Stimulated activated CD8-positive, alpha-beta memory T cell treated with anti-CD3 and anti-CD28 coated beads, Interleukin-12 subunit alpha, Interleukin-12 subunit beta, amount 100 ng/mL, for 24 hours (primary cell): ENCODE measurements around the gene BBIP1.

Experiments used
- DNase-seq: peaks from one replicate; pipeline ENCODE4 v3.0.0-alpha.2; 2020; ENCODE audit errors: extremely low read depth

The BBIP1 gene, protein sequence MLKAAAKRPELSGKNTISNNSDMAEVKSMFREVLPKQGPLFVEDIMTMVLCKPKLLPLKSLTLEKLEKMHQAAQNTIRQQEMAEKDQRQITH

DNA sequence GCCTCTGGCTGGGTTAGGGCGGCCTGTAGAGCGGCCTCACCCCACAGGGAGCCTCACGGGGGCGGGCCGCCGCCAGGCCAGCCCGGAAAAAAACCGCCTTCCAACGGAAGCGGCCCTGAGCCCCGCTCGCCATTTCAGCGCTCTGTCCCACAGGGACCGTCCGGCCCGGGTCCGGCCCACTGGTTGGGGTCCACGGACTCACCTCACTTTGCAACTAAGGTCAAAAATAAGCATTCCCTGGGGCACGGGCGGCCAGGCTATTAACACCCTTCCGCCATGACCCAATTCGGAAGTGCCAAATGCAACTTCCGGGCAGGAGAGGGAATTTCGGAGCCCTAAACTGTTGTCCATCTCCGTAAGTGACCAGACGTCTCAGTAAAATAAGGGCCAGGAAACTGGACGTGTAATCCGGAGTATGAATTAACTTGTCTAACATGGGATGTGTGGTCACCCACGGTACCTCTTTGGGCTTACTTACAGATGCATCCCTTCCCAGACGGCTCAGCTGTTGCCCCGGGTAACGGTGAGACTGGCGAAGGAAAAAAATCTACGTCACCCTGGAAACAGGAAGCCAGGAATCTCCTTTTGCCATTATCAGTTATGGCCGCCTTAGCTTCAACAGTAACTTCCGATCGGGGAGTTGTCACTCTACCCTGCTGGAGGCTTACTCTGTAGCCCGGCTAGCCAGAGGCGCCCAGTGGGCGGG is at the start of gene BBIP1:
BBIP1 (minus strand) TSS at position 538 of the 706 bp plus-strand sequence. CDS start 1,023 bp downstream, outside the sequence.
- DNase-seq: no peak

DNA sequence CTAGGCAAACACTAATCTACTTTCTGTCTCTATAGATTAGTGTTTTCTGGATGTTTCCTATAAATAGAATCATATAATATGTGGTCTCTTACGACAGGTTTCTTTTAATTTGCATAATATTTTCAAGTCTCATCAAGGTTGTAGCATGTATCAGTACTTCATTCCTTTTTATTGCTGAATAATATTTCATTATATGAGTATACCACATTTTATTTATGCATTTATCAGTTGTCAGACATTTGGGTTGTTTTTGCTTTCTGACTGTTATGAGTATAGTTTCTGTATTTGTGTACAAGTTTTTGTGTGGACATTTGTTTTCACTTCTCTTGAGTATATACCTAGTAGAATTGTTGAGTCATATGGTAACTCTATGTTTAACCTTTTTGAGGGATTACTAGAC is 48.7 kb upstream of the BBIP1 start:
- no peak for DNase-seq

DNA sequence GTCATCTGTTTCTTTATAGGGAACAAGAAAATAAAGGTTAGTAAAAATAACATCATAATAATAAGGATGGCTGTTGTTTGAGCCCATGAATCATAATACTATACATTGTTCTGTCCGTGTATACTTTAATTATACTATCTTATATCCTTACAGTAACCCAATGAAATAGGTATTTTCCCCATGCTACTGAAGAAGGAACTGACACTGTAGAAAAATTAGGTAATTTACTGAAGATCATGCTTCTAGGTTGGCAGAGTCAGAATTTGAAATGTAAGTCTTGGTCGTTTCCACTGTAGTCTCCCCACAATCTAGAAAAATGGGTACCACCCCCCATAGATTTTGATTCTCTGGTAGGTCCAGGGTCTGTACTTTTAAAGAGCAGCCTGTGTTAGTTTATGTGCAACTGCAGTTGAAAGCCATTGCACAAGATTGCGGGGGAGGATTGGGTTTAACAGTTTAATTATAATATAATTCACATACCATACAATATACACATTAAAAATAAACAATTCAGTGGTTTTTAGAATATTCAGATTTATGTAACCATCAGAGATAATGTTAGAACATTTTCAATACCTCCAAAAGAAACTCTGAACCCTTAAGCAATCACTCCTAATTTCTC is 48.1 kb upstream of the BBIP1 start:
- no peak for DNase-seq

DNA sequence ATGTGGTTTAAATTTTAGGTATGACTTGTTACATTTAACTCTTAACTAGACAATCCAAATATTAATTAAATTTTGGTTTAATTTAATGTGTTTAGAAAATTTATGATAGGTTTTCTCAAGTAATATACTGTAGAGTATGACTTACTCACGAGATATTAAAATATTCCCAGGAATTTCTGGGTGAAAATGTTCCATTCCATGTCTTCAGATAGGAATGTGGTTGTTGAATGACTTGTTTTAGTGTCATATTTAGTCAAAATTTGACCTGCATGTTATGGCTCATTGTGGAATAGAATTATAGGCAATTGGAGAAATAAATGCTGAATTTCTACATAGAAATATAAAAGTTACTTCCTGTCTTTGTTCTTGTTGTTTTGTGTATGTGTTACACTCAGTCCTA is 47.2 kb upstream of the BBIP1 start:
- DNase-seq: no peak

DNA sequence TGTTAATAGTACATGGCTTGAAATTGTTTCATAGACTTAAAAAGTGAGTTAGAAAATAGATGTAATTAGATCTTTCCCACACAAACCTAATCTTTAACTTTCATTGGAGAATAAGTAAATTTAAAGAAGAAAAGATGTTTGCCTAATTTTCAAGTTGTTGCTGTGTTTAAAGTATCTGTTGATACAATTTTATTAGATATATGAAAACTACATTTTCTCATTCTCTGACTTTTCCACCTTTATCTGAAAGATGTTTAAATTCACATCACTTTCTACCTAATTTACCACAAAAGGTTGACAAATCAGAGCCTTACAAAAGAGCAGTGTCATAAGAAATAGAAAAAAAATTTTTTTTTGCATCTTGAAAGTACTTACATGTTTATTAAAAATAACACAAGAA is 46.2 kb upstream of the BBIP1 start:
- DNase-seq: no peak

DNA sequence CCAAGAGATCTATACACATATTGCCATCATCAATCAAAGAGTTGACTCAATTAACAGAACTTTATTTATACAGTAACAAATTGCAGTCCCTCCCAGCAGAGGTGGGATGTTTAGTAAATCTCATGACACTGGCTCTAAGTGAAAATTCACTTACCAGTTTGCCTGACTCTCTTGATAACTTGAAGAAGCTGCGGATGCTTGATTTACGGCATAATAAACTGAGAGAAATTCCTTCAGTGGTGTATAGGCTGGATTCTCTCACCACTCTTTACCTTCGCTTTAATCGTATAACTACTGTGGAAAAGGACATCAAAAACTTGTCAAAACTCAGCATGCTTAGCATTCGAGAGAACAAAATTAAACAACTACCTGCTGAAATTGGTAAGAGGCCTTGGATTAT is 45.7 kb upstream of the BBIP1 start:
- DNase-seq: no peak

DNA sequence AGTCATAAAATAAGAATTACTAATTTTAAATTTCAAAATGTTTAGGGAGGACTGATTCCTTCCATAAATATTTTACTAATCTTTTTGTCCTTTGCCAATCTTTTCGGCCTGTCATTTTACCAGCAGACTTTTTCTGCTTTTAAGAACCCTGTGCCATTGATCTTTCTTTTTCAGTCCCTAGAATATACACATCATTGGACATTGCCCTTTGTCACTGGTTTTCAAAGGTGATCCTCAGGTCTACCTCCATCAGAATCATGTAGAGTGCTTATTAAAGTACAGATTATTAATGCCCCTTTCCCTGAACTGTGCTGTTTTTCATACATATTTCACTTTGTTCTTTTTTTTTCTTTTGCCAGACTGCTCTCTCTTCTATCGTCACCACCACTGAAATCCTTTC is 44.2 kb upstream of the BBIP1 start:
- DNase-seq: no peak

DNA sequence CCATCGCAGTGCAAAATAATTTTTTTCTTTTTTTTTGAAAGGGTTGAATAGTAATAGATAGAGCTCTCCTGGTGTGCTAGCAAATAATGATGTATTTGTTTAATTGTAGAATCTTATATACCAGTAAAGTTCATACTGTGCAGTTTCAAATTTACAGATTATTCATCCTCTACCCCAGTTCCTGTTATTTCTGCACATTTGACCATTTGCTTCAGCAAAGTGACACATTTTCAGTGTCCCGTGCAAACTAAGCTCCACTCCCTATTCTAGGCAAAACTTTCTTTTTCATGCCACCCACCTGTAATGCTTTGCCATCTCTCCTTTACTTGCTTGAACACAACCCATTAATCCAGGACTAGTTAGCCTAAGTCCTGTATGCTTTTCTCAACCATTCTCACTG is 43.5 kb upstream of the BBIP1 start:
- no peak for DNase-seq

DNA sequence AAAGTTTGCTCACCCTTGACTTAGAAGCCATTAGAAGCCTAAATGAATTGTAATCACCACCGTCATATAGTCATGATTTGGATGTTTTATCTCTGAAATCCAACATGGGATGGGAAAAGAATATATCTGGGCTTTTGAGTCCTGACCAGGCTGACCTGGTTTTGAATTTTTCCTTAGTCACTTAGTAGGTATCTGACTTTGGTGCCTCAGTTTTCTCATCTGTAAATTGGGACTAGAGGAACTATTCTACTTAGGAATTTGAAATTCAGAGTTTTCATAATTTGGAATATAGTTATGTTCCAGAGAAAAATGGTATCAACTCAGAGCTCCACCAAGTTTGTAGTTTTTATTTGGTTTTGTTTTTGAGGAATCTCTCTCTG is 41.3 kb upstream of the BBIP1 start:
- DNase-seq: no peak

DNA sequence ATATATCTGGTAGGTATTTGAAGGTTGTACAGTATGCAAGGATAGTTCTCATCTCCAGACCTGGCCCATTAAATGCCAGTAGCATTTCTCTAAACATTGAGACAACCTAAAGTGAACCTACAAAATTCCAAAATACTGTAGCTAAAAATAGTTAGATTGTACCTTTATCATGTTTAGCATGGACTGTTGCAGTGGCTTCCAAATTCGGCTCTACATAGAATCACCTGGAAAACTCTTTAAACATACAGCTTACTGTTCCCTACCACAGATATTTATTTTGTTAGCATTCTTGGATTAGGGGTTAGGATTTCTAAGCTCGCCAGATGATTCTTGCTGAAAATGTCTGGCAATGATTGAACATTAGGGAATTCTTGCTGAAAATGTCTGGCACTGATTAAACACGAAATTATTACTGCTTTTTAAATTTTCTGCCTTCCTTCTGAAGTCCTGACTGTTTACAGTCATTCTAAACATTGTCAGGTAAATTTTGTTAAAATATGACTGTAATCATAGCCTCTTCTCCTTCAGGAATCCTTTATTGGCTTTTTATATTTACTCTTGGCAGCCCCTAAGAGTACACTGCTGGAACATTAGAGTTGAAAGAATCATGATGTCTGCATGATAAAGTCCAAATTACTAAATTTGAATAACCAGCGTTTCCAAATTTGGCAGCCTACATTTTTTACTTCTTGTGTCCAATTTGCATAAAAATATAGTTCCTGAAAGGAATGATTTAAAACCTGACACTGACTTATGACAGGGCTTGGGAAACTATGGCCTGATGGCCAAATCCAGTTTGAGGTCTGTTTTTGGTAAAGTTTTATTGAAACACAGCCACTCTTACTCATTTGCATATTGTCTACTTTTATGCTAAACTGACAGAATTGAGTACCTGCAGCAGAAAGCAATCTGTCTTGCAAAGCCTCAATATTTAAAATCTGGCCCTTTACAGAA is 40.7 kb upstream of the BBIP1 start:
- no peak for DNase-seq

DNA sequence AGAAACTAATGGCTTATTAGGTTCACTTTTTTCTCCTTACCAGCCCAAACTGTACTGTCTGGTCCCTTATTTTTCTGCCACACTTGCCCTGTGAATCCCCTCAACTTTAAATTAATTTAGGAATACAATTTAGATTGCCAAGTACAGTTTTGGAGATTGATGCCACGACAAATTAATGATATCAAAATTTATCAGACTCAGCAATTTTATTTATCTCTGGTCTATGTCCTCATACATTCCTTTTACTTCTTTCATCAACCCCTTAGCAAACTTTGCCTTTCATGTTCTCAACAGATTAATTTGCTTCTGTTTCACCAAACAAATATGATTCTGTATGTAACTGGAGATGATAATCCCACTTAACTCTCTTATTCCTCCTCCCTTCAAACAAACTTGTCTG is 38.6 kb upstream of the BBIP1 start:
- DNase-seq: no peak

DNA sequence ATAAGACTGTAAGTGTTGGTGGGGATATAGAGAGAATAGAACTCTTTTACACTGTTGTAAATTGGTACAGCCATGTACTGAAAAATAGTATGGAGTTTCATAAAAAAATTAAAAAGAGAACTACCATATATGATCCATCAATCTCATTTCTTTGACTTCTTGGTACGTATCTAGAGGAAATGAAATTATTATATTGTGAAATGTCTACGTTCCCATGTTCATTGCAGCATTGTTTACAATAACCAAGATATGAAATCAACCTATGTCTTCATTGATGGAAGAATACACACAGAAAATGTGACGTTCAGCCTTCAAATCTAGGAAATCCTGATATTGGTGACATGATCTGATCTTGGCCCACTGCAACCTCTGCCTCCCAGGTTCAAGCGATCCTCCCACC is 32.4 kb upstream of the BBIP1 start:
- no peak for DNase-seq

DNA sequence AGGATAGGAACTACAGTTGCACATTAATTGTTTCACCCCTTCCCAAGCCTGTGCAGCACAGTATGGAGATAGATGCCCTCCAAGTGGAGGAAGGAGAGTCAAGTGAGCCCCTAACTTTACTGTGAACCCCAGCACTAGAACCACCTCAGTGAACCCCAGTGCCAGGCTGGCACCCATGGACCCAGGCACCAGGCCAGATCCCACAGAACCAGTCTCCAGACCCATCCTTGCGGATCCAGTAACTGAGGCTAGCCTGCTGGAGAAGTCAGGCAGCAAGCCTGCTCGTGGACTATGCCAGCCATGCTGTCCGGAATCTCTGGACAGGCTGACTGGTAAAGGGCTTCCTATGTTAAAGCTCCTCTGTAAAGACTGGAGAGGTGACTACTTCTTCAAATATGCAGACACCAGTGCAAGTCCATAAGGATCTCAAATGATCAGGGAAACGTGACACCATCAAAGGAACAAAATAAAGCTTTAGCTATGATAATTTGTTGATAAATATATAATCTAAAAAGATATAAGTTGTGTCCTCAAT is 28.1 kb upstream of the BBIP1 start:
- no peak for DNase-seq

DNA sequence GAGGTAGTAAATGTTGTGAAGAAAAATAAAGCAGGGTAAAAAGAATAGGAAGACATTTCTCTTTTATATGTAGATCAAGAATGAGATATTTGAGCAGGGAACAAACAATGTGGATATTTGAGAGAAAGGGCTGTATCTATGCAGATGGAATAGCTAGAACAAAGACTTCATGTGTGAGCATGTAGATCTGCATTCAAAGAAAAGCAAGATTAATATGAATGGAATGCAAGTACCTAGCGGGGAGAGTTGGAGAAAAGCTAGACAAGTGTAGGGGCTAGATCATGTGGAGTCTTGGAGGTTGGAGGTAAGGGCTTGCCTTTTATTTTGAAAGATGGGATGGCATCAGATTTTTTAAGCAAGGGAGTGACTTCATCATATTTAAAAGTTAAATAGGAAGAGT is 27.5 kb upstream of the BBIP1 start:
- DNase-seq: no peak

DNA sequence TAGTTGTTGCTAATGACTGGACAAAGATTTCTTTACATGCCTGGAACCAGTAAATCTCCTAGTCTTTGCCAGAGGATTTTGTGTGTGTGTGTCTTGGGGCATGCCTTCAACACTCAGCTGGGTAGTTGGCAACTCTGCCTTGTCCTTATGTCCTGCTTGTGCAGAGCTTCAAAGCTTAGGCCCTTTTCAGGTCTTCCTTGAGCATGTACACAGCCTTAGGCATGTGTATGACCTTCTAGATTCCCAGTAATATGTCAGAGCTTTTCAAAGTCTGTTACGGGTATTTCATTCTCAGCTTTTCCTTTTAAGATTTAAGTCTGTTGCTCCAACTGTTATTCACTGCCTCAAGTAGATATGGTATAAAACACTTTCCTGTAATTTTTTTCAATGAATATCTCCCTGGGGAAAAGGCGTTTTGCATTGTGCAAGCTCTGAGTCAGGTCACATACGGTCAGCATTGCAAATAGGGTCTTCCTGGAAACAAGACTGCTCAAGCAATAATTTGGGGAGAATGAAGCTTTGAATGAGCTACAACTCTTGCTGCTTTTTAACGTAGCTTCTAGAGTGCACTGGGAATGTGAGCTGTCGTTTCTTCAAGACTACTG is 25.9 kb upstream of the BBIP1 start:
- no peak for DNase-seq

DNA sequence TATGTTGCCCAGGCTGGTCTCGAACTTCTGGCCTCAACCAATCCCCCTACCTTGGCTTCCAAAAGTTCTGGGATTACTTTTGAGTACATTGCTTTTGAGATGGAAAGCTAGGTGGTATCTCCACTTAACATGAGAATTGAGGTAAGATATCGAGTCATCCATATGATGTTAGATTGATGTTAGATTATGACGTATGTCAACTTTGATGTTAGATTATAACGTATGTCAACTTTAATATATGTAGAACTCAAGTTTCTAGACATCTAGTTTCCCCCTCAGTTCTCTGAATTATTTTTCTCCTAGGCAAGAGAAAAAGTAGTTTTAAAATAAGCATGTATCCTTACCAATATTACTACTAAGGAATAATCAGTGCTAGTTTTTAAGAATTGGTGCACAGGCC is 20.4 kb upstream of the BBIP1 start:
- DNase-seq: no peak

DNA sequence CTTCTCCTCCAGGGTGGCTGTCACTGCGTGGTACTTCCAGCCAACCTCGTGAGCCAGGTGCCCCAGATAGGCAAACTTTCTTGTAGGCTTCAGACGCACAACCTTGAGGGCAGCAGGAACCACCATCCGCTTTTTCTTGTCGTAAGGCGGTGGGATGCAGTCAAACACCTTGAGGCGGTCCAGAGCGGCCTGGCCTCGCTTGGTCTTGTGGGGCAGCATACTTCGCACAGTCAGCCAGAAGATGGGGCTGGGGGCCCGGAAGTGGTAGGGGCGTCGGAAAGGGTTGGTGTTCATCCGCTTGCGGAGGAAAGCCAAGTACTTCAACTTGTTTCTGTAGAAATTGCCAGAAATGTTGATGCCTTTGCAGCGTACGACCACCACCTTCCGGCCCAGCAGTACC is 17.8 kb upstream of the BBIP1 start:
- no peak for DNase-seq

DNA sequence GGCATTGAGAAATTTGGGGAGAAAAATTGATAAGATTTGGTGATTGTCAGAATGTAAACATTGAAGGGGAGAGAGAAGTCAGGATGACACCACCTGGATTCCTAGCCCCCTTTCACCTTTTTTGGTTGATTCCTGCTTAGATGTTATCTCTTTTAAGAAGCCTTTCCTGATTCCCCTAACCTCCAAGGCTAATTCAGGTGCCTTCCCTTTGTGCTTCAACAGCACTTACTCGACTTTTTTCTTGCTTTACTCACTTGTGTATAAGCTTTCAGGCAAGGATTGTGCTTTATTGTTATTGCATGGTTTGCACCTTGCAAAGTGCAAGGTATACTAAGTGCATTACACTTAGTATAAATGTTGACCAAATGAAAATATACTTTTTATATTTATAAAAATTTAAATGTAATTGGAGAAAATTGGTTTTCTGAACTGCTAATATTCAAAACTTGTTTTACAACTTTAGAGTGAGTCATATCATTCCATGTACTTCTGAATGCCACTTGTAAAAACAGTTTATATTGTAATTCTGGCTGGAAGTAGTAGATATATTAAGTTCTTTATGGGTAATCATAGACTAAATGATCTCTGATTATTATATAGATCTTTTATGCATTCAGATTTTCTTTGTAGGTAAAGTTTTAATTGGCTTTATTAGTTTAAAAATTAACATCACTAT is 13.7 kb upstream of the BBIP1 start:
- DNase-seq: no peak

DNA sequence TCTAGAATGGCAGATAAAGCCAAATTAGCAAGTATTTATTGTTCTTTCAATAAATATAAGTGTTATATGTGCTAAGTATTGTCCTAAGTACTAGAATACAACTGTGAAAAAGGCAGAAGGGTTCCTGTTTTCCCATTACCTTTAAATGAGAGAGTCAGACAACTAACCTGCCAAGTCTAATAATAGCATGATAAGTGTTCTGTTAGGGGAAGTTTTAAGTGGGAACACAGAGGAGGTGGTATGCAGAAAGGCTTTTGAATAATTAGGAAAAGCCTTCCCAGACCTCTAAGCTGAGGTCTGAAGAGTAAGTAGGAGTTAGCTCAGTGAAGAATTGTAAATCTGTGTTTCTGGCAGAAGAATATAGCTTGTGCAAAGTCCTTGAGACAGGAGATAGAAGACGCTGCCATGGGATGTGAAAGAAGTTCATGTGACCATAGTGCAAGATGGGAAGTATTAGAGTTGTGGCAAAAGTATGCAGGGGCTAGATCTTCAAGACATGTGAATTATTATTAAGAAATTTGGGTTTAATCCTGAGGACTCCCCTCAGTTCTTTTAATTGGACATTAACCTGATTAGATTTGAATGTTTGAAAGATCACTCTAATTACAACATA is 12.9 kb upstream of the BBIP1 start:
- no peak for DNase-seq

DNA sequence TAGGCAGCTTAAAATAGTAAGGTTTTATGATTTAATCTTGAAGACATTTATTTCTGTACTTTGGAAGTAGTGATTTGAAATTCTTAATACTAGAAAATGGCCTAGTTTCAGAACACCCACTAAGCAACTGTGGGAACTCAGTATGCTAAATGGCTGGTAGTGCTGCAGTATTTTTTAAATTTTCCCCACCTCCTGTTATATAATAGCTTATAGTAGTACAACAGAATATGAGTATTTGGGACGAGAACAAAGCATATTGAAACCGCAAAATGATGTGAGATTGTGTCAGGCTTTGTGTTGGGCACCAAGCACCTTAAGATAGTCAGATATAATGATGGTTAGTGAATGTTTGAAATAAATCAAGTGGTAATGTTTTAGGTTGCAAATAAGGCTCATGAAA is 8.5 kb upstream of the BBIP1 start:
- no peak for DNase-seq
